ENCODE measurements around the gene MYO16. TPM values are rescaled to one million over a fixed set of nuclear protein-coding genes. Genes with fewer than 3 reads are reported as not detected.

Gene MYO16
- total and polyA plus RNA-seq, 12 donors, result 0.29 to 5.9 (median 1.4) TPM

DNA sequence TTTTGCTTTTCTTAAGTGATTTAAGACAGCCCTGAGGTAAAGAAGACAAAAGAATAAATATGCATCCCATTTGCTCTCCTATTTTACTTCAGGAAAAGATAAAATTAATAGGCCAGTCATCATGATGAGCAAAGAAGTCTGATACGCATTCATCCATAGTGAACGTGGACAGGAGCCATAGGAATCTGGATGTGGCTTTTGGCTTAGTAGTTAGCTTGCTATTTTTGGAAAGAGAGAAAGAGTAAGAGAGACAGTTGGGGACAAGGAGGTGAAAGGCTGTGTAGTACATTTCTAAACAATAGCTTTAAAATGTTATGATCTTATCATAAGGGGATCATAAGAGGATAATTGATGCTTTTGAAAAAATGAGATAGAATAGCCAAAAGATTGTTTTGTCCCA lies 611.7 kb downstream of the MYO16 start:
- peak in 6 of 8 donors; percentile 58 to 84 (median 64) for ATAC-seq

DNA sequence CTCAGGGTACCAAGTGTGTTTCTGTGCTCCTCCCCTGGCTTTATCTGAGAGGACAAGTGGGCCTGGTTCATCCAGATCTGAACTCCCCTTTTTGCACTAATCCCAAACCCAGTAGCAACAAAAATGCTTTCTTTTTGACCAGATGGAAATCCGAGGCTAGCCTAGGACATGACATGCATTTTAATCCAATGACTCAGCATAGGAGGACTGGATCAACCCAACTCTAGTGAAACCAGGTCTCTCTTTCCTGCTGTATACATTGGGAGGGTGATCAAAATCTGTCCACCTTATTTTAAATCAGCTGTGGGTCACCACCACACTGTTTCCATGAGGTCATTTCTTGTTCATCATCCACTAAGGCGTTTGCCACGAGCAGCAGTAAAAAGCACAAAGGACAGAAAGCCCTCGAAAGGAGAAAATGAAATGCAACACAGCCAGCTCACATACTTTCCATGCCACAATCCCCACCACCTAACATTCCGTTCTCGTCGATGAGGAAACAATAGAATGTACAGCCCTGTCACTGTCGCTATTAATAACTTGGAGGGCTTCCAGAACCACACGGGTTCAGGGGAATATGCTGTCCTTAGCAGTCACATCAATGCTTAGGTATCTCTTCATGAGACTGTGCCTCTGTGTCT lies 614.0 kb downstream of the MYO16 start:
- intact Hi-C loops (cut with DNase I), result loop anchor here in 2 of 10 donors (2.0 to 10.0 kb wide), 2 partner anchors 53 to 891 kb away; no protein-coding TSS in a partner anchor
- H3K36me3 ChIP-seq, result no peaks in the 10 kb centered on the region
- ATAC-seq, result peak; percentile 57 to 98 (median 92)
- 8% methylated on average over 9 of the region's 9 CpGs for WGBS, 2 donors
- peak in 1 of 2 donors; percentile 40 for DNase-seq
- no peak for TF ChIP-seq CTCF (IDR thresholded peaks at IDR 0.05)
- peaks cover 0 to 20% (median 6%) of the 10 kb centered on the region in 11 donors for H3K9me3 ChIP-seq
- peaks cover 0 to 18% (median 10%) of the 10 kb centered on the region in 9 donors for H3K4me1 ChIP-seq
- peak overlapping the region; percentile 59 to 90 (median 78) for H3K27ac ChIP-seq
- H3K4me3 ChIP-seq, result no peak overlapping the region
- no peaks in the 10 kb centered on the region for H3K27me3 ChIP-seq

More for the DNA sequence above, 611.7 kb downstream of the MYO16 start:
- Histone ChIP-seq H3K27me3 (no peaks in the 10 kb centered on the region), H3K27ac (peak overlapping the region in 8 of 10 donors; percentile 15 to 90 (median 66)), H3K4me1 (peaks cover 0 to 18% (median 10%) of the 10 kb centered on the region in 9 donors), H3K9me3 (no peaks in the 10 kb centered on the region), H3K36me3 (no peaks in the 10 kb centered on the region), H3K4me3 (no peak overlapping the region)
- WGBS, 2 donors, result 43 to 61% methylated on average over 2 of the region's 2 CpGs
- peak in 1 of 2 donors; percentile 8 for DNase-seq
- TF ChIP-seq CTCF (IDR thresholded peaks at IDR 0.05), result no peak
- intact Hi-C loops (cut with DNase I), result loop anchor here in 1 of 10 donors (10.0 kb wide), 1 partner anchor 894 kb away; no protein-coding TSS in a partner anchor

DNA sequence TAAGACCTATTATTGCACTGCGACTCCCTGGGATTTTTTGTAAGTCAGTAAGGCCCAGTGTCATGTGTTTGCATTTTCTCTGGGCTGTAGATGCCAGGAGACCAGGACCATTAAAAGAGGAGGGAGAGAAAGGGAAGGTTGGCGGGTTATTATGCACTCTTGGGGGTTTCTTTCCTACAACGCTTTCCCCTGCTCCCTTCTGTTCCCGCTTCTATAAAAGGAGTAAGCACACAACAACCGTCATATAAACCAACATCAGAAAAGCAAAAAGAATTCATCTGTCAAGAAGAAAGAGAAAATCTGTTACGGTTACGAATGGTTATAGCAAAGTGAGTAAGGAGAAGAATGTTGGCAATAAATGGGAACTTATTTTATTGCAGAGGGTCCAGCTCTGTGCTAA lies 615.2 kb downstream of the MYO16 start:
- H3K27me3 ChIP-seq, result no peaks in the 10 kb centered on the region
- peaks cover 0 to 18% (median 10%) of the 10 kb centered on the region in 9 donors for H3K4me1 ChIP-seq
- no peaks in the 10 kb centered on the region for H3K36me3 ChIP-seq
- DNase-seq, result no peak
- WGBS, 2 donors, result 88 to 89% methylated on average over 7 of the region's 7 CpGs
- no peak for TF ChIP-seq CTCF (IDR thresholded peaks at IDR 0.05)
- H3K4me3 ChIP-seq, result no peak overlapping the region
- no peak for ATAC-seq
- intact Hi-C loops (cut with DNase I), result loop anchor here in 1 of 10 donors (10.0 kb wide), 1 partner anchor 890 kb away; no protein-coding TSS in a partner anchor
- H3K27ac ChIP-seq, result peak overlapping the region in 8 of 10 donors; percentile 47 to 90 (median 78)
- peaks cover 0 to 26% (median 6%) of the 10 kb centered on the region in 11 donors for H3K9me3 ChIP-seq

DNA sequence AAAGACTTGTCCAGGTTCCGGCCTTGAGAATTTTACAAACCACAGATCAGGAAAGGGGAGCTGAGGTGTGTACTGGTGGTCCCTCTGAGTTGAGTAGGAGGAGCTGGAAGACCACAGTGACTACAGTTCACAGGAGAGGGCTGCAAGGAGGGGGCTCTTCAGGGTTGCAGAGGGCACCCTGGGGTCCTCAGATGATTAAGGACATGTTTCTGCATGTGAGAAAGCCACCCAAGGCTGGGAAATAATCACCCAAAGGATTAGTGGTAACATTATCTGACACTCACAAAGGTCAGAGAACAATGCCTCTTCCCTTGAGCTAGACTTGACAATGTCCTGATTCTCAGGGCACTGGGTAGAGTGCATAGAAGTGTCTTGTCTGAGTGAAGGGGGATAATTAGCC lies 616.6 kb downstream of the MYO16 start:
- intact Hi-C loops (cut with DNase I), result loop anchor here in 1 of 10 donors (10.0 kb wide), 1 partner anchor 889 kb away; no protein-coding TSS in a partner anchor
- H3K4me3 ChIP-seq, result no peak overlapping the region
- no peak for TF ChIP-seq CTCF (IDR thresholded peaks at IDR 0.05)
- H3K4me1 ChIP-seq, result peaks cover 0 to 18% (median 10%) of the 10 kb centered on the region in 9 donors
- WGBS, 2 donors, result 96 to 100% methylated on average over 1 of the region's 1 CpG
- no peak for ATAC-seq
- H3K9me3 ChIP-seq, result peaks cover 0 to 26% (median 6%) of the 10 kb centered on the region in 11 donors
- no peak for DNase-seq
- no peak overlapping the region for H3K27ac ChIP-seq
- H3K36me3 ChIP-seq, result no peaks in the 10 kb centered on the region
- no peaks in the 10 kb centered on the region for H3K27me3 ChIP-seq
